PFSK-1 (cell line): ENCODE data around the gene RARB.

ENCODE experiments used
- FOXP2 ChIP-seq: optimal IDR thresholded peaks from 2 replicates; pipeline ENCODE3; 2011; ENCODE audit warnings: borderline replicate concordance, control low read depth, inconsistent platforms; ENCODE audit not compliant: insufficient read depth; ENCODE audit errors: extremely low read length, extremely low read depth
- POLR2AphosphoS5 ChIP-seq: IDR thresholded peaks from 2 replicates; pipeline ENCODE4 v1.6.1; 2012; ENCODE audit warnings: low read depth, mild to moderate bottlenecking, control low read depth, low read length, moderate library complexity
- REST ChIP-seq, 2 experiments: IDR thresholded peaks; 2 replicates each; pipeline versions ENCODE4 v1.6.1 to v1.8.0; 2011 to 2012; ENCODE audit warnings: low read depth in 2 of 2, low read length in 2 of 2, control low read depth in 1 of 2, inconsistent platforms in 1 of 2, mild to moderate bottlenecking in 1 of 2, moderate library complexity in 1 of 2; ENCODE audit not compliant: insufficient read depth in 1 of 2
- SIN3A ChIP-seq: IDR thresholded peaks from 2 replicates; pipeline ENCODE4 v1.6.1; 2012; ENCODE audit warnings: mild to moderate bottlenecking, low read length, moderate library complexity, borderline replicate concordance; ENCODE audit not compliant: insufficient read depth
- TAF1 ChIP-seq: IDR thresholded peaks from 2 replicates; pipeline ENCODE4 v1.6.1; 2012; ENCODE audit warnings: low read length, control low read depth, borderline replicate concordance; ENCODE audit not compliant: insufficient read depth

RARB gene

GRCh38 chr3:25418596-25418995 lies 9.5 kb upstream of the RARB start:
- no peak for TF ChIP-seq SIN3A
- no peak for TF ChIP-seq REST (IDR thresholded peaks at IDR 0.05; ENCODE audit: insufficient read depth in 1 of 2, low read depth in 2 of 2, low read length in 2 of 2)
- no peak for TF ChIP-seq POLR2AphosphoS5
- no peak for TF ChIP-seq TAF1
- TF ChIP-seq FOXP2: no peak

- TF ChIP-seq SIN3A (no peak), TAF1 (no peak), REST (IDR thresholded peaks at IDR 0.05; ENCODE audit: insufficient read depth in 1 of 2, low read depth in 2 of 2, low read length in 2 of 2) (no peak), POLR2AphosphoS5 (no peak), FOXP2 (no peak)
Observed at GRCh38 chr3:25419251-25419650, 8.8 kb upstream of the RARB start.

DNA sequence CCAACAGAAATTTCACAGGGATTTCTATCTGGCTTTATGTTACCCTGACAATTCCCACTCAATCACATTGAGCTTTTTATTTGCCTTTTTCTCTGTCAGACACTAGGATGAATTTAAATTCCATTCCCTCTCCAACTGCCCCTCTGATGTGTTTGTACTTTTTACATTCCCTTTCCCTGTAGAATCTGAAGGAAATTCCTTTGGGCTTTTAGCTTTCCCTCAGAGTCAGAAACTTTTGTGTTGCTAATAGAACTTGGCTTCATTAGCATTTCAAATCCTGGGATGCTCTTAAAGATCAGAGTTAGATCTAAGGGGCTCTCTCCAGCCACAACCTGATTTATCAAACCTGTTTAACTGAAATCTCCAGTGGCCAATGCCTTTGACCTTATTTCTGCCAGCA lies 7.9 kb upstream of the RARB start:
- TF ChIP-seq REST (IDR thresholded peaks at IDR 0.05; ENCODE audit: insufficient read depth in 1 of 2, low read depth in 2 of 2, low read length in 2 of 2) (no peak), FOXP2 (no peak), TAF1 (no peak), SIN3A (no peak), POLR2AphosphoS5 (no peak)

DNA sequence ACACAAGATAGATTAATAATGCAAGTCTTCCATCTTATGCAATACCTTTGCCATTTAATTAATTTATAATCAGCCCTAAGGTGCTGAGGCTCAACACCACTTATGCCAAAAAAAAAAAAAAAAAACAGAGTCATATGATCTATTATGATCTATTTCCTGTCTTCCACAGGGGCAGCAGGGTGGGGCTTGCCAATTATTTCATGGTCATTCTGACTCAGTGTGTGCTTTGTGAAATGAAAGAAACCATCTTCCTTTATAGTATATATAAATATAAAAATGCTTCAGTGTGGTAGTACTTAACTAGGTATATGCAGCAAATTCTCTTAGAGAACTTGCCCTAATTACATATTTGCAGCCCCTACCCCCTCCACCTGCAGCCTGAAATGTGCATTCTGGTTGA lies 7.2 kb upstream of the RARB start:
- TF ChIP-seq SIN3A: no peak
- no peak for TF ChIP-seq POLR2AphosphoS5
- no peak for TF ChIP-seq REST (IDR thresholded peaks at IDR 0.05; ENCODE audit: insufficient read depth in 1 of 2, low read depth in 2 of 2, low read length in 2 of 2)
- TF ChIP-seq FOXP2: no peak
- no peak for TF ChIP-seq TAF1

- TF ChIP-seq TAF1: no peak
- TF ChIP-seq FOXP2: no peak
- TF ChIP-seq POLR2AphosphoS5: no peak
- no peak for TF ChIP-seq REST (IDR thresholded peaks at IDR 0.05; ENCODE audit: insufficient read depth in 1 of 2, low read depth in 2 of 2, low read length in 2 of 2)
- no peak for TF ChIP-seq SIN3A
Observed at GRCh38 chr3:25421747-25422146, 6.3 kb upstream of the RARB start.
